GM12878 (cell line): ENCODE data around the gene ASAP2. TPM values are rescaled to one million over a fixed set of nuclear protein-coding genes. Genes with fewer than 3 reads are reported as not detected.

Experiments
- IRF4 ChIP-seq: IDR thresholded peaks from 2 replicates; pipeline ENCODE4 v1.6.1; 2011; ENCODE audit warnings: low read depth, low read length
- MLLT1 ChIP-seq: fragments of 450-650 bp; IDR thresholded peaks from 2 replicates; pipeline ENCODE4 v1.6.1; 2016; ENCODE audit warnings: mild to moderate bottlenecking
- NR2C1 ChIP-seq: fragments of 450-650 bp; IDR thresholded peaks from 2 replicates; pipeline ENCODE4 v1.6.1; 2017; ENCODE audit warnings: antibody characterized with exemption, mild to moderate bottlenecking, moderate library complexity
- RAD51 ChIP-seq: fragments of 450-650 bp; IDR thresholded peaks from 2 replicates; pipeline ENCODE4 v1.6.1; 2016; ENCODE audit warnings: moderate library complexity, mild to moderate bottlenecking, inconsistent platforms
- ZBTB11 ChIP-seq: fragments of 450-650 bp; formaldehyde crosslinking; IDR thresholded peaks from 2 replicates; pipeline ENCODE4 v1.5.0; 2022; ENCODE audit warnings: mild to moderate bottlenecking, missing genetic modification characterization
- ZZZ3 ChIP-seq: IDR thresholded peaks from 2 replicates; pipeline ENCODE4 v1.6.1; 2011; ENCODE audit warnings: low read depth; ENCODE audit not compliant: control insufficient read depth, insufficient read length
- polyA plus RNA-seq, 11 experiments: library from polyadenylated mRNA; depleted of rRNA in 4 of 11; unstranded in 6 of 11; stranded (reverse) in 5 of 11; fragments of >200 nt; fragmentation: Nextera tagmentation in 4 of 11; fragmentation: Illumina TruSeq in 1 of 11; extraction: Ambion mirVana in 4 of 11; extraction: Trizol in 1 of 11; gene quantifications; 1 replicate in 1 of 11; 2 replicates in 10 of 11; pipeline versions ENCODE4 v1.2.1 to v1.2.3, GENCODE V29; 2011 to 2016; ENCODE audit warnings: inconsistent platforms in 2 of 11, missing spikeins in 2 of 11, low read depth in 1 of 11
- total RNA-seq, 4 experiments: library from RNA; depleted of rRNA in 3 of 4; stranded (reverse); fragments of >200 nt in 3 of 4; fragmentation: Illumina TruSeq in 1 of 4; extraction: Trizol in 1 of 4; gene quantifications; 2 replicates each; pipeline versions ENCODE4 v1.2.1 to v1.2.3, GENCODE V29; 2013 to 2021

Gene ASAP2
- total and polyA plus RNA-seq, 10 of the 15 experiments (the other 5 are each of a cell fraction or from before 2014, with no cell fraction given): 0.05 to 0.27 (median 0.07) TPM; not detected in 4

GRCh38 chr2:9451231-9451630 lies 244.6 kb downstream of the ASAP2 start (continued):
- TF ChIP-seq IRF4 (no peak), NR2C1 (no peak), RAD51 (no peak), ZZZ3 (no peak), MLLT1 (no peak), ZBTB11 (no peak)
- TF ChIP-seq, all 136 proteins: peak for 0

Other genes with a start within 250 kb of the ASAP2 start
- gene MBOAT2, start 203.1 kb upstream of the ASAP2 start, total RNA-seq (2014; rRNA removed): 1.2 and 1.6 TPM in 2 replicates
- 1.8 TPM in 2 replicates for gene MBOAT2, start 203.1 kb upstream of the ASAP2 start, total RNA-seq (2014; rRNA removed; fragmentation: Illumina TruSeq; extraction: Trizol)
- 1.5 and 2.1 TPM in 2 replicates for gene MBOAT2, start 203.1 kb upstream of the ASAP2 start, total RNA-seq (2021)
- gene MBOAT2, start 203.1 kb upstream of the ASAP2 start, polyA plus RNA-seq (2011; rRNA removed): 40.6 and 48.2 TPM in 2 replicates
- gene MBOAT2, start 203.1 kb upstream of the ASAP2 start, polyA plus RNA-seq (2014; fragmentation: Illumina TruSeq; extraction: Trizol): 1.9 and 3.3 TPM in 2 replicates
- 1 to 10 TPM in 1 of 2 experiments, under 1 TPM in 1; 0.08 to 1.3 TPM for gene MBOAT2, start 203.1 kb upstream of the ASAP2 start, polyA plus RNA-seq (2014; fragmentation: Nextera tagmentation; extraction: Ambion mirVana)
- gene MBOAT2, start 203.1 kb upstream of the ASAP2 start, polyA plus RNA-seq (2014; rRNA removed): 2.0 and 2.6 TPM in 2 replicates
- 1 to 10 TPM; 1.2 to 1.7 TPM for gene MBOAT2, start 203.1 kb upstream of the ASAP2 start, polyA plus RNA-seq (2016; fragmentation: Nextera tagmentation; extraction: Ambion mirVana)
- 49.8 and 50.2 TPM in 2 replicates for gene ITGB1BP1, start 216.7 kb downstream of the ASAP2 start, total RNA-seq (2014; rRNA removed)
- 60.9 and 68.3 TPM in 2 replicates for gene ITGB1BP1, start 216.7 kb downstream of the ASAP2 start, total RNA-seq (2014; rRNA removed; fragmentation: Illumina TruSeq; extraction: Trizol)
- 108 and 115 TPM in 2 replicates for gene ITGB1BP1, start 216.7 kb downstream of the ASAP2 start, total RNA-seq (2021)
- gene ITGB1BP1, start 216.7 kb downstream of the ASAP2 start, polyA plus RNA-seq (2011; rRNA removed): 113 and 166 TPM in 2 replicates
- gene ITGB1BP1, start 216.7 kb downstream of the ASAP2 start, polyA plus RNA-seq (2014; fragmentation: Illumina TruSeq; extraction: Trizol): 79.5 and 87.7 TPM in 2 replicates
- gene ITGB1BP1, start 216.7 kb downstream of the ASAP2 start, polyA plus RNA-seq (2014; fragmentation: Nextera tagmentation; extraction: Ambion mirVana): 100 to 1,000 TPM in 1 of 2 experiments, 10 to 100 TPM in 1; 58.8 to 115 TPM
- gene ITGB1BP1, start 216.7 kb downstream of the ASAP2 start, polyA plus RNA-seq (2014; rRNA removed): 67.3 and 81.0 TPM in 2 replicates
- gene ITGB1BP1, start 216.7 kb downstream of the ASAP2 start, polyA plus RNA-seq (2016; fragmentation: Nextera tagmentation; extraction: Ambion mirVana): 100 to 1,000 TPM; 271 to 273 TPM
- 67.7 and 72.3 TPM in 2 replicates for gene CPSF3, start 216.8 kb downstream of the ASAP2 start, total RNA-seq (2014; rRNA removed)
- gene CPSF3, start 216.8 kb downstream of the ASAP2 start, total RNA-seq (2014; rRNA removed; fragmentation: Illumina TruSeq; extraction: Trizol): 97.4 and 107 TPM in 2 replicates
- gene CPSF3, start 216.8 kb downstream of the ASAP2 start, total RNA-seq (2021): 62.1 and 62.2 TPM in 2 replicates
- 34.5 and 45.3 TPM in 2 replicates for gene CPSF3, start 216.8 kb downstream of the ASAP2 start, polyA plus RNA-seq (2011; rRNA removed)
- gene CPSF3, start 216.8 kb downstream of the ASAP2 start, polyA plus RNA-seq (2014; fragmentation: Illumina TruSeq; extraction: Trizol): 83.5 and 116 TPM in 2 replicates
- gene CPSF3, start 216.8 kb downstream of the ASAP2 start, polyA plus RNA-seq (2014; fragmentation: Nextera tagmentation; extraction: Ambion mirVana): 100 to 1,000 TPM in 1 of 2 experiments, 10 to 100 TPM in 1; 68.7 to 101 TPM
- gene CPSF3, start 216.8 kb downstream of the ASAP2 start, polyA plus RNA-seq (2014; rRNA removed): 42.4 and 46.9 TPM in 2 replicates
- 100 to 1,000 TPM; 105 to 108 TPM for gene CPSF3, start 216.8 kb downstream of the ASAP2 start, polyA plus RNA-seq (2016; fragmentation: Nextera tagmentation; extraction: Ambion mirVana)